GM23338 (cell line): ENCODE results near the gene TCF7L2.

Source experiments
- CREB1 ChIP-seq: fragments of 250-450 bp; sonication (Bioruptor Pico); IDR thresholded peaks from 2 replicates; pipeline ENCODE4 v1.5.0; 2020; ENCODE audit warnings: low read depth, mild to moderate bottlenecking, moderate library complexity
- EZH2 ChIP-seq: fragments of 200-600 bp; sonication (generic); IDR thresholded peaks from one replicate; pipeline ENCODE4 v1.8.0; 2017; ENCODE audit warnings: antibody characterized with exemption, mild to moderate bottlenecking, low read depth; ENCODE audit not compliant: unreplicated experiment
- EZH2phosphoT487 ChIP-seq: fragments of 200-600 bp; sonication (generic); IDR thresholded peaks from one replicate; pipeline ENCODE4 v1.8.1; 2018; ENCODE audit warnings: antibody characterized with exemption; ENCODE audit not compliant: unreplicated experiment
- JUNB ChIP-seq: IDR thresholded peaks from one replicate; pipeline ENCODE4 v1.6.1; 2016; ENCODE audit warnings: antibody characterized with exemption; ENCODE audit not compliant: unreplicated experiment
- POLR2AphosphoS5 ChIP-seq: IDR thresholded peaks from 2 replicates; pipeline ENCODE4 v1.6.1; 2016; ENCODE audit warnings: antibody characterized with exemption, low read depth
- TF ChIP-seq, protein P1 (sequence below), 2 experiments: fragments of 200-600 bp in 1 of 2; sonication (generic) in 1 of 2; conservative IDR thresholded peaks; 2 replicates each; pipeline versions ENCODE4 v1.5.1 to v1.6.1; 2016 to 2017; ENCODE audit warnings: antibody characterized with exemption in 2 of 2, low read depth in 2 of 2, mild to moderate bottlenecking in 2 of 2, moderate library complexity in 1 of 2
- TF ChIP-seq, protein P2 (sequence below): IDR thresholded peaks from one replicate; pipeline ENCODE4 v1.6.1; 2018; ENCODE audit warnings: antibody characterized with exemption; ENCODE audit not compliant: unreplicated experiment
- TF ChIP-seq, protein P3 (sequence below): fragments of 250-450 bp; sonication (Bioruptor Pico); IDR thresholded peaks from 2 replicates; pipeline ENCODE4 v1.5.0; 2020; ENCODE audit warnings: mild to moderate bottlenecking, moderate library complexity
- TF ChIP-seq, protein P4 (sequence below): IDR thresholded peaks from 2 replicates; pipeline ENCODE4 v1.6.1; 2016; ENCODE audit warnings: antibody characterized with exemption

DNA sequence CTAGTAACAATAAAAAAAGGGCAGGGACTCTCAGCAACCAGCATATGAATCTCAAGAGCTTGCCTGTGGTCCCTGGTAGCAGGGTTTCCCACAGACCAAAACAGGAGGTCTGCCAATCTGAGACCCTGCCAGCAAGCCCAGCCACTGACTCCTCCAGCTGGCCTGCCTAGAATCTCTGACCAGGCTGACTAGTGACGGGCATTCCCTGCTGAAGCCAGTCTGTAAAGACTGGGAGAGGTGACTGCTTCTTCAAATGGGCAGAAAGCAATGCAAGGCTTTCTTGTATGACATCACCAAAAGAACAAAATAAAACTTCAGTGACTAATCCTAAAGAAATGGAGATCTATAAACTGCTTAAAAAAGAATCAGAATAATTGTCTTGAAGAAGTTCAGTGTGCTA lies 249.4 kb downstream of the TCF7L2 start:
- TF ChIP-seq, protein P1, sequence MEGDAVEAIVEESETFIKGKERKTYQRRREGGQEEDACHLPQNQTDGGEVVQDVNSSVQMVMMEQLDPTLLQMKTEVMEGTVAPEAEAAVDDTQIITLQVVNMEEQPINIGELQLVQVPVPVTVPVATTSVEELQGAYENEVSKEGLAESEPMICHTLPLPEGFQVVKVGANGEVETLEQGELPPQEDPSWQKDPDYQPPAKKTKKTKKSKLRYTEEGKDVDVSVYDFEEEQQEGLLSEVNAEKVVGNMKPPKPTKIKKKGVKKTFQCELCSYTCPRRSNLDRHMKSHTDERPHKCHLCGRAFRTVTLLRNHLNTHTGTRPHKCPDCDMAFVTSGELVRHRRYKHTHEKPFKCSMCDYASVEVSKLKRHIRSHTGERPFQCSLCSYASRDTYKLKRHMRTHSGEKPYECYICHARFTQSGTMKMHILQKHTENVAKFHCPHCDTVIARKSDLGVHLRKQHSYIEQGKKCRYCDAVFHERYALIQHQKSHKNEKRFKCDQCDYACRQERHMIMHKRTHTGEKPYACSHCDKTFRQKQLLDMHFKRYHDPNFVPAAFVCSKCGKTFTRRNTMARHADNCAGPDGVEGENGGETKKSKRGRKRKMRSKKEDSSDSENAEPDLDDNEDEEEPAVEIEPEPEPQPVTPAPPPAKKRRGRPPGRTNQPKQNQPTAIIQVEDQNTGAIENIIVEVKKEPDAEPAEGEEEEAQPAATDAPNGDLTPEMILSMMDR (conservative IDR thresholded peaks at IDR 0.05; ENCODE audit: low read depth in 2 of 2), result no peak
- no peak for TF ChIP-seq POLR2AphosphoS5
- TF ChIP-seq, protein P2, sequence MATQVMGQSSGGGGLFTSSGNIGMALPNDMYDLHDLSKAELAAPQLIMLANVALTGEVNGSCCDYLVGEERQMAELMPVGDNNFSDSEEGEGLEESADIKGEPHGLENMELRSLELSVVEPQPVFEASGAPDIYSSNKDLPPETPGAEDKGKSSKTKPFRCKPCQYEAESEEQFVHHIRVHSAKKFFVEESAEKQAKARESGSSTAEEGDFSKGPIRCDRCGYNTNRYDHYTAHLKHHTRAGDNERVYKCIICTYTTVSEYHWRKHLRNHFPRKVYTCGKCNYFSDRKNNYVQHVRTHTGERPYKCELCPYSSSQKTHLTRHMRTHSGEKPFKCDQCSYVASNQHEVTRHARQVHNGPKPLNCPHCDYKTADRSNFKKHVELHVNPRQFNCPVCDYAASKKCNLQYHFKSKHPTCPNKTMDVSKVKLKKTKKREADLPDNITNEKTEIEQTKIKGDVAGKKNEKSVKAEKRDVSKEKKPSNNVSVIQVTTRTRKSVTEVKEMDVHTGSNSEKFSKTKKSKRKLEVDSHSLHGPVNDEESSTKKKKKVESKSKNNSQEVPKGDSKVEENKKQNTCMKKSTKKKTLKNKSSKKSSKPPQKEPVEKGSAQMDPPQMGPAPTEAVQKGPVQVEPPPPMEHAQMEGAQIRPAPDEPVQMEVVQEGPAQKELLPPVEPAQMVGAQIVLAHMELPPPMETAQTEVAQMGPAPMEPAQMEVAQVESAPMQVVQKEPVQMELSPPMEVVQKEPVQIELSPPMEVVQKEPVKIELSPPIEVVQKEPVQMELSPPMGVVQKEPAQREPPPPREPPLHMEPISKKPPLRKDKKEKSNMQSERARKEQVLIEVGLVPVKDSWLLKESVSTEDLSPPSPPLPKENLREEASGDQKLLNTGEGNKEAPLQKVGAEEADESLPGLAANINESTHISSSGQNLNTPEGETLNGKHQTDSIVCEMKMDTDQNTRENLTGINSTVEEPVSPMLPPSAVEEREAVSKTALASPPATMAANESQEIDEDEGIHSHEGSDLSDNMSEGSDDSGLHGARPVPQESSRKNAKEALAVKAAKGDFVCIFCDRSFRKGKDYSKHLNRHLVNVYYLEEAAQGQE, result no peak
- no peak for TF ChIP-seq EZH2
- no peak for TF ChIP-seq EZH2phosphoT487
- TF ChIP-seq CREB1 (CRISPR knock-in tag), result no peak
- TF ChIP-seq JUNB, result no peak
- TF ChIP-seq, protein P3, sequence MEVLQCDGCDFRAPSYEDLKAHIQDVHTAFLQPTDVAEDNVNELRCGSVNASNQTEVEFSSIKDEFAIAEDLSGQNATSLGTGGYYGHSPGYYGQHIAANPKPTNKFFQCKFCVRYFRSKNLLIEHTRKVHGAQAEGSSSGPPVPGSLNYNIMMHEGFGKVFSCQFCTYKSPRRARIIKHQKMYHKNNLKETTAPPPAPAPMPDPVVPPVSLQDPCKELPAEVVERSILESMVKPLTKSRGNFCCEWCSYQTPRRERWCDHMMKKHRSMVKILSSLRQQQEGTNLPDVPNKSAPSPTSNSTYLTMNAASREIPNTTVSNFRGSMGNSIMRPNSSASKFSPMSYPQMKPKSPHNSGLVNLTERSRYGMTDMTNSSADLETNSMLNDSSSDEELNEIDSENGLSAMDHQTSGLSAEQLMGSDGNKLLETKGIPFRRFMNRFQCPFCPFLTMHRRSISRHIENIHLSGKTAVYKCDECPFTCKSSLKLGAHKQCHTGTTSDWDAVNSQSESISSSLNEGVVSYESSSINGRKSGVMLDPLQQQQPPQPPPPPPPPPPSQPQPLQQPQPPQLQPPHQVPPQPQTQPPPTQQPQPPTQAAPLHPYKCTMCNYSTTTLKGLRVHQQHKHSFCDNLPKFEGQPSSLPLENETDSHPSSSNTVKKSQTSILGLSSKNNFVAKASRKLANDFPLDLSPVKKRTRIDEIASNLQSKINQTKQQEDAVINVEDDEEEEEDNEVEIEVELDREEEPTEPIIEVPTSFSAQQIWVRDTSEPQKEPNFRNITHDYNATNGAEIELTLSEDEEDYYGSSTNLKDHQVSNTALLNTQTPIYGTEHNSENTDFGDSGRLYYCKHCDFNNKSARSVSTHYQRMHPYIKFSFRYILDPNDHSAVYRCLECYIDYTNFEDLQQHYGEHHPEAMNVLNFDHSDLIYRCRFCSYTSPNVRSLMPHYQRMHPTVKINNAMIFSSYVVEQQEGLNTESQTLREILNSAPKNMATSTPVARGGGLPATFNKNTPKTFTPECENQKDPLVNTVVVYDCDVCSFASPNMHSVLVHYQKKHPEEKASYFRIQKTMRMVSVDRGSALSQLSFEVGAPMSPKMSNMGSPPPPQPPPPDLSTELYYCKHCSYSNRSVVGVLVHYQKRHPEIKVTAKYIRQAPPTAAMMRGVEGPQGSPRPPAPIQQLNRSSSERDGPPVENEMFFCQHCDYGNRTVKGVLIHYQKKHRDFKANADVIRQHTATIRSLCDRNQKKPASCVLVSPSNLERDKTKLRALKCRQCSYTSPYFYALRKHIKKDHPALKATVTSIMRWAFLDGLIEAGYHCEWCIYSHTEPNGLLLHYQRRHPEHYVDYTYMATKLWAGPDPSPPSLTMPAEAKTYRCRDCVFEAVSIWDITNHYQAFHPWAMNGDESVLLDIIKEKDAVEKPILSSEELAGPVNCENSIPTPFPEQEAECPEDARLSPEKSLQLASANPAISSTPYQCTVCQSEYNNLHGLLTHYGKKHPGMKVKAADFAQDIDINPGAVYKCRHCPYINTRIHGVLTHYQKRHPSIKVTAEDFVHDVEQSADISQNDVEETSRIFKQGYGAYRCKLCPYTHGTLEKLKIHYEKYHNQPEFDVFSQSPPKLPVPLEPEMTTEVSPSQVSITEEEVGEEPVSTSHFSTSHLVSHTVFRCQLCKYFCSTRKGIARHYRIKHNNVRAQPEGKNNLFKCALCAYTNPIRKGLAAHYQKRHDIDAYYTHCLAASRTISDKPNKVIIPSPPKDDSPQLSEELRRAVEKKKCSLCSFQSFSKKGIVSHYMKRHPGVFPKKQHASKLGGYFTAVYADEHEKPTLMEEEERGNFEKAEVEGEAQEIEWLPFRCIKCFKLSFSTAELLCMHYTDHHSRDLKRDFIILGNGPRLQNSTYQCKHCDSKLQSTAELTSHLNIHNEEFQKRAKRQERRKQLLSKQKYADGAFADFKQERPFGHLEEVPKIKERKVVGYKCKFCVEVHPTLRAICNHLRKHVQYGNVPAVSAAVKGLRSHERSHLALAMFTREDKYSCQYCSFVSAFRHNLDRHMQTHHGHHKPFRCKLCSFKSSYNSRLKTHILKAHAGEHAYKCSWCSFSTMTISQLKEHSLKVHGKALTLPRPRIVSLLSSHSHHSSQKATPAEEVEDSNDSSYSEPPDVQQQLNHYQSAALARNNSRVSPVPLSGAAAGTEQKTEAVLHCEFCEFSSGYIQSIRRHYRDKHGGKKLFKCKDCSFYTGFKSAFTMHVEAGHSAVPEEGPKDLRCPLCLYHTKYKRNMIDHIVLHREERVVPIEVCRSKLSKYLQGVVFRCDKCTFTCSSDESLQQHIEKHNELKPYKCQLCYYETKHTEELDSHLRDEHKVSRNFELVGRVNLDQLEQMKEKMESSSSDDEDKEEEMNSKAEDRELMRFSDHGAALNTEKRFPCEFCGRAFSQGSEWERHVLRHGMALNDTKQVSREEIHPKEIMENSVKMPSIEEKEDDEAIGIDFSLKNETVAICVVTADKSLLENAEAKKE (CRISPR knock-in tag), result no peak
- TF ChIP-seq, protein P4, sequence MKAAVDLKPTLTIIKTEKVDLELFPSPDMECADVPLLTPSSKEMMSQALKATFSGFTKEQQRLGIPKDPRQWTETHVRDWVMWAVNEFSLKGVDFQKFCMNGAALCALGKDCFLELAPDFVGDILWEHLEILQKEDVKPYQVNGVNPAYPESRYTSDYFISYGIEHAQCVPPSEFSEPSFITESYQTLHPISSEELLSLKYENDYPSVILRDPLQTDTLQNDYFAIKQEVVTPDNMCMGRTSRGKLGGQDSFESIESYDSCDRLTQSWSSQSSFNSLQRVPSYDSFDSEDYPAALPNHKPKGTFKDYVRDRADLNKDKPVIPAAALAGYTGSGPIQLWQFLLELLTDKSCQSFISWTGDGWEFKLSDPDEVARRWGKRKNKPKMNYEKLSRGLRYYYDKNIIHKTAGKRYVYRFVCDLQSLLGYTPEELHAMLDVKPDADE, result no peak
